ENCODE measurements around the gene ATP2C2.

ATP2C2 gene

DNA sequence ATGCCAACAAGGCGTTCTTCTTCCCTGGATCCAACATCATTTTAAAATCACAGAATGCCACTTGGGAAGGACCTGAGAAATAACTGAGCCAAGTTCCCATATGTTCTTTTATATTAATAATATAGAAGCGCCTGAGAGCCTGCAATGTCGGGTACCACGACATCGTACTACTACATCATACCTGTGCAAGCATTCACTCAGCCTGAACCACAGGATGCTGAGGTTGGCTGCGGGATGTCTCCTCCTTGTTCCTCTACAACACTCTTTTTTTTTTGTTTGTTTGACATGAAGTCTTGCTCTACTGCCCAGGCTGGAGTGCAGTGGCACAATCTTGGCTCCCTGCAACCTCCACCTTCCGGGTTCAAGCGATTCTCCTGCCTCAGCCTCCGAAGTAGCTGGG is 2.1 kb upstream of the ATP2C2 start:
- DNase-seq (ENCODE audit: low read depth in 3 of 3): no peak

GRCh38 chr16:84367297-84367680 is 1.0 kb upstream of the ATP2C2 start:
- no peak for DNase-seq (ENCODE audit: low read depth in 3 of 3)

- no peak for DNase-seq (ENCODE audit: low read depth in 3 of 3)
These were observed 509 bp upstream of the ATP2C2 start for GRCh38 chr16:84367750-84368307.

GRCh38 chr16:84369105-84369504 is 767 bp downstream of the ATP2C2 start:
- DNase-seq (ENCODE audit: low read depth in 3 of 3): no peak

GRCh38 chr16:84369938-84370627 is 1.7 kb downstream of the ATP2C2 start:
- no peak for DNase-seq (ENCODE audit: low read depth in 3 of 3)

- no peak for DNase-seq (ENCODE audit: low read depth in 3 of 3)
These were observed 2.6 kb downstream of the ATP2C2 start for GRCh38 chr16:84370723-84371552.

DNA sequence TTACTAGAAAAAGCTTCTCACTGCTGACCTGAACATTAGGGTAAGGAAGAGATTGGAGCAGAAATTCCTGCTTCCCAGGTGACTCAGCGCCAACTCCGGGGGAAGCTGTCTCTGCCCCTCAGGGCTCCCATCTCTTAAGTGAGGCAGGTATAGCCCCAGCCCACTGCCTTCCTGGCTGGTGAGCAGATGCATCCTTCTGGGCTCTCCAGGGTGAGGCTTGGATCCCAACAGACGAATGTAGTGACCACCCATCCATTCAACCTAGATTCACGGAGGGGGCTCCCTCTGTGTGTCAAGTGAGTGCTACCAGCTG is 3.2 kb downstream of the ATP2C2 start:
- no peak for DNase-seq (ENCODE audit: low read depth in 3 of 3)

- no peak for DNase-seq (ENCODE audit: low read depth in 3 of 3)
These were observed 5.7 kb downstream of the ATP2C2 start for GRCh38 chr16:84373907-84374489.

- DNase-seq (ENCODE audit: low read depth in 3 of 3): no peak
These were observed 9.8 kb downstream of the ATP2C2 start for GRCh38 chr16:84378099-84378498.

DNA sequence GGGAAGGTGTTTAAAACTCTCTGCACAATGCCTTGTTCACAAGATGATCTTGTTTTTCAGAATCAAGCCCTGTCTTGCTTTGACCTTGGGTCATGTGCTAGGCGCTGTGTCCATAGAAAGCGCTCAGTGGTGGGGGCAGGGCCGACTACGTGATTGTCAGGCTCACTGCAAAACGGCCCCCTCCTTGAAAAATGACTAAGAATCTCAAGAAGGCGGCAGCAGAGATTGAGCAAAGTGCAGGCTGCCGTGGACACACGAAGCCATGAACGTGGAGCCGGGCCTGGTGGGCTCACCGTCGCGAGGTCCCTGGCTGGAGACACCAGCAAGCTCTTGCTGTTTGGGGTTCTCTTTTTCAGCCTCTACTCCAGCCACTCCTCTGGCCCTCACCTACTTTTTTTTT is 10.2 kb downstream of the ATP2C2 start:
- no peak for DNase-seq (ENCODE audit: low read depth in 3 of 3)

GRCh38 chr16:84379008-84379708 is 10.8 kb downstream of the ATP2C2 start:
- no peak for DNase-seq (ENCODE audit: low read depth in 3 of 3)

DNA sequence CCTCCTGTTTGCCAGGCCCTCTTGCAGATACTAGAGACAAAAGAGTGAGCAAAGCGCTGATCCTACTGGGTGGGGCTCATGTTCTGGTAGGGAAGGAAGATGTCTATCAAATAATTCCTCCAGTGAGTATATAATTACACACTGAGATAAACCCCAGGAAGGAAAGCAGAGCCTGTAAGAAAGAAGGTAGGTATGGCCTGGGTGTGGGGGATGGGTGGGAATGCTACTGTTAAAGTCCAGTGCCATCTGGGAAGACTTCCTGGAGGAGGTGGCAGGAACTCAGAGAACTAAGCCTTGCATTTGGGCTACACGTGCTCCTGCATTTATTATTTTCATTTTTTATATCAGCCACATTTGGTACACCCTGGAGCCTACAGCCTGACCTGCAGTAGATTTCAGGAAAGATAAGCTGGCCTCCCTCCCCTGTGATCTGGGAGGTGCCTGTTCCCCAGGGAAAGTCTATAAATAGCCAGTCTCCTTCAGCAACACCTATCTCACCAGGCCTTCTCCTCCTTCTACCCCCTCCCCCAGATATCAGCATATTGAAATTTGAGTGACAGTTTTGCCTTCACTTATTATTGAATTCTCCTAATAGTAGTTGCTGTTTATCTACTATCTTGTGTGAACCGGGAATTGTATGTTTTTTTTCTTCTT is 11.5 kb downstream of the ATP2C2 start:
- no peak for DNase-seq (ENCODE audit: low read depth in 3 of 3)

DNA sequence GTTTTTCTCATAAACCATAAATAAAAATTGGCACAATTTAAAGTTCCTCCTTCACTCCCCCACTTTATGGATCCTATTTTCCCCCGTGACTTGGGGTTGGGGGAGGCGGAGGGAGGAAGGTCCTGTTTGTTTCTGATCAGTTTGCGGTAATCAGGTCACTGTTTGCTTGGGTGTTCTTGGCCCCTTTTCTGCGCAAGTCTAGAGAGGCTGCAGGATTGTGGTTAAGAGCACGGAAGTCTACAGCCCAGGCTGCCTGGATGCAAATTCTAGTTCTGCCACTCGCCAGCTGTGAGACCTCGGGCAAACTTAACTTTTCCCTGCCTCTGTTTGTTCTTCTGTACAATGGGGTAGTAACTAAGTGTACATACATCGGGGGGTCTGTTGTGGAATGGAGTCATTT is 12.1 kb downstream of the ATP2C2 start:
- DNase-seq (ENCODE audit: low read depth in 3 of 3): no peak

GRCh38 chr16:84382396-84382795 is 14.1 kb downstream of the ATP2C2 start:
- DNase-seq (ENCODE audit: low read depth in 3 of 3): no peak

DNA sequence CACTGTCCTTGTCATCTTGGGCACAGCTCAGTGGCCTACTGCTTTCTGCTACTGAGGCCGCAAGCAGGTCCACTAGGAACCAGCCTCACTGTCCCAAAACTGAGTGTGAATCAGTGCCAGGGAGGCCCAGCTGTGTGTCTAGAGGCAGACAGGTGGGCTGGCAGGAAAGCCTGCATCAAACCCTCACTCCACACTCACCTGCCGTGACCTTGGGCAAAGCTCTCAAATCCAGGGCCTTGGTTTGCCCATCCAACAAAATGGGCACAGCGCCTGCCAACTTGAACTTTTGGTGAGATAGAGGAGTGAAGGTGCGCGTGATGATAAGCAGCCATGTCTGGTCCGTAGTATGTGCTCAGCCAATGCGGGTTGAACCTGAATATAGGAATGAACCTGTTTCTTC is 14.8 kb downstream of the ATP2C2 start:
- DNase-seq (ENCODE audit: low read depth in 3 of 3): no peak

GRCh38 chr16:84386047-84386446 is 17.7 kb downstream of the ATP2C2 start:
- no peak for DNase-seq (ENCODE audit: low read depth in 3 of 3)

DNA sequence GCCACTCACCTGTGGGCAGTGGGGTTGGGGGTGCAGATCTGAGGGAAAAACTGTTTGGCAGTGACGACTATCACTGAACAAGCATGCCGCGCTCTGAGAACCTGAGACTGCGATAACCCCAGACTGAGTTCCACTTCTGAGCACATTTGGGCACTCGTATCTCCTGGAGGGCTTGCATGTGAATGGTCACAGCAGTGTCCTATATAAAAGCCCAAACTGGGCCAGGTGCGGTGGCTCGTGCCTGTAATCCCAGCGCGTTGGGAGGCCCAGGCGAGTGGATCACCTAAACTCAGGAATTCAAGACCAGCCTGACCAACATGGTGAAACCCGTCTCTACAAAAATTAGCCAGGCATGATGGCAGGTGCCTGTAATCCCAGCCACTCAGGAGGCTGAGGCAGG is 18.7 kb downstream of the ATP2C2 start:
- DNase-seq (ENCODE audit: low read depth in 3 of 3): no peak

DNA sequence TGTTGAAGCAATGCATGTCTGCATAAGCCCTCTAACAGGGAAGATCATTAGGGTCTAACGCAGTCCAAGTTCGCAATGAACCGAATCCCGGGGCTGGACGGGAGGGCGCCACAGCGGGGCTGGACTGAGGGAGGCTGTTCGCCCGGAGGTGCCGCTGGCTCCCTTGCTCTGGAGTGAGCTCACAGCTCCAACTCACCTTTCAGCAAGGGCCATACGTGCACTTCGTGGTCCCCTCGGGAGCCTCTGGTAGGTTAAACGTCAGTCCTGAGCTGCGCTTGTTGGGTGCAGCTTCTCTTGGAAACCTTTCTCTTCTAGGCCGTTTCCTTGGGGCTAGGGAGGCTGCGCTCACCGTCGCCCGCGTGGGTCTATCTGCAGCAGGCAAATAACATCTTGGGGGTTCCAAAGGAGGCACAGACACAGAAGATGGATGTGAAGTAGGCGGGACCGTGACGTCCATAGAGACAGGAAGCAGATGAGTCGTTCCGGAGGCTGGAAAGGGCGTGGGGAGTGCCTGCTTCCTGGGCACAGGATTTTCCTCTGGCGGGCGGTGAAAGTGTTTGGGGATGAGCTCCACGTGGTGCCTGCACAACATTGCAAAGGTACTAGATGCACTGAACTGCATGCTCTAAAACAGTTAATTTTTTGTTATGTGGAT is 21.9 kb downstream of the ATP2C2 start:
- no peak for DNase-seq (ENCODE audit: low read depth in 3 of 3)

DNA sequence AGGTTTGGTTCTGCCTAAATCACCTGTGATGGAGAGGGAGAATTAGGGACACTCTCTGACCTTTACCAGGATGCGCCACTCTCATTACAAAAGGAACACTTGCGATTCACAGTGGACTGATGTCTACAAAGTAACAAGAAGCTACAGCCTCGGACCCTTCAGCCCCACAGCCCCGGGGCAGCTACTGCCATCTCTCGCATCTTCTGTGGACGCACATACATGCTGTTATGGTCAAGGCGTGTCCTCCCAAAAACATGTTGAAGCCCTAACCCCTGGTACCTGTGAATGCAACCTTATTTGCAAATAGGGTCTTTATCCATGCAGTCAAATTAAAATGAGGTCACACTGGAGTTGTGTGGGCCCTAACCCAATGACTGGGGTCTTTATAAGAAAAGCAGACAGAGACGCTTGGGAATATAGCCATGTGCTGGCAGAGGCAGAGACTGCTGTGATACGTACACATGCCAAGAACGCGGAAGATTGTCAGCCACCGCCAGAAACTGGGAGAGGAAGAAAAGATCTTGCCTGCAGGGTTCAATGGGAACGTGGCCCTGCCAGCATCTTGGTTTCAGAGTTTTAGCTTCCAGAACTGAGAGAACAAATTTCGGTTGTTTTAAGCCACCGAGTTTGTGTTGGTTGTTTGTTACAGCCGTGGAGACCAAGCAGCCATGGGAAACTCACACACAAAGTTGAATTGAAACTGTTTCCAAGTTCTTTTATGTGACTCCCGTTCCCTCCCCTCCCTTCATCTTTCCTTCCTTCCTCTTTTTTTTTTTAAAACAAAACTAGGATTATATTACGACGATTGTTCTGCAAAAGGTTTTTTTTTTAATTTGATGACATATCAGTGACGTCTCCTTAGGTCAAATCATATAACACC is 23.1 kb downstream of the ATP2C2 start:
- no peak for DNase-seq (ENCODE audit: low read depth in 3 of 3)

DNA sequence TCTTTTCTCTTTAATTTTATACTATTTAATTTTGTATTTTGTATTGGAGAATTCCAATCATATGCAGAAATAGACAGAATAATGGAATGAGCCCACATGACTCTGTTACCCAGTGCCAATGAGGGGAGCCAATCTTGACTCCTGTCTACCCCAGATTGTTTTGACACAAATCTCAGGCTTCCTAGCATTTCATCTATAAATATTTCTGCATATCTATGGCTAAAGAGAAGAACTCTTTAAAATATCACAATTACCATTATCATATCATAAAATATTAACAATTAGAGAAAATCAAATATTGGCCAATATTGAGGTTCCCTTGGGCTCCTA is 23.7 kb downstream of the ATP2C2 start:
- no peak for DNase-seq (ENCODE audit: low read depth in 3 of 3)
